Measurements from ENCODE around the gene ACTR5. TPM values are rescaled to one million over a fixed set of nuclear protein-coding genes. Genes with fewer than 3 reads are reported as not detected.

Gene ACTR5
- polyA plus RNA-seq, 1 donor from 2014 or later = 23.3 TPM

DNA sequence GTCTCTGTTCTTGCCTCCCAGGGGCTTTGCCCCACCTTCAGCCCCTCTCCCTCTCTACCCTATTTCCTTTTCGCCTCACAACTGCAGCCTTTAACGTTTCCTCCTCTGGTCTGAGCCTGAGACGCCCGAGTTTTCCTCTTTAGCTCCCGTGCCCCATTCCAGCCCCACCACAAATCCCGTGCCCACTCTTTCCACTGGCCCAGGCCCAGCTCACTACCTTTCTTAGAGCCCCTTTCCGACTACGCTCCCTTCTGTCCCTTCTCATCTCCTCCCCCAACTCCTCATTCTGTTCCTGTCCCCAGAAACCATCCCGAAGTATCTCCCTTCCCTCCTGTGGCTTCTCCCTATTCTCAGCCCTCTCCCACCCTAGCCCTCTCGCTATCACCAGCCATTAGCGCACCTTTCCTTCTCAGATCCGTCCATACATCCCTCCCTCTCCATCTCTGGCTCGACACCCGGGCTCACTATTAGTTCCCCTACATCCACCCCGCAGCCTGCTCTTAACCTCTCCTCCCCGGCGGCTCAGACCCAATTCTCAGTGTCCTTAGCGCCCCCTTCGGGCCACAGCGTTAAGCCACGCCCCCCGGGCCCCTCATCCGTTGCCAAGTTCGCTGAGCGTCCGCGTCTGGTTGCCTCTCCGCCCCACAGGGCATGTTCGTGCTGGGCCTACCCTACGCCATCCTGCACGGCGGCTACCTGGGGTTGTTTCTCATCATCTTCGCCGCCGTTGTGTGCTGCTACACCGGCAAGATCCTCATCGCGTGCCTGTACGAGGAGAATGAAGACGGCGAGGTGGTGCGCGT is 21.3 kb upstream of the ACTR5 start:
- peak overlapping the region; percentile 94 for H3K4me2 ChIP-seq (ENCODE audit: low read length)
- H4K20me1 ChIP-seq (ENCODE audit: insufficient read depth) = no peaks in the 10 kb centered on the region

DNA sequence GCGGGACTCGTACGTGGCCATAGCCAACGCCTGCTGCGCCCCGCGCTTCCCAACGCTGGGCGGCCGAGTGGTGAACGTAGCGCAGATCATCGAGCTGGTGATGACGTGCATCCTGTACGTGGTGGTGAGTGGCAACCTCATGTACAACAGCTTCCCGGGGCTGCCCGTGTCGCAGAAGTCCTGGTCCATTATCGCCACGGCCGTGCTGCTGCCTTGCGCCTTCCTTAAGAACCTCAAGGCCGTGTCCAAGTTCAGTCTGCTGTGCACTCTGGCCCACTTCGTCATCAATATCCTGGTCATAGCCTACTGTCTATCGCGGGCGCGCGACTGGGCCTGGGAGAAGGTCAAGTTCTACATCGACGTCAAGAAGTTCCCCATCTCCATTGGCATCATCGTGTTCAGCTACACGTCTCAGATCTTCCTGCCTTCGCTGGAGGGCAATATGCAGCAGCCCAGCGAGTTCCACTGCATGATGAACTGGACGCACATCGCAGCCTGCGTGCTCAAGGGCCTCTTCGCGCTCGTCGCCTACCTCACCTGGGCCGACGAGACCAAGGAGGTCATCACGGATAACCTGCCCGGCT is 20.6 kb upstream of the ACTR5 start:
- Histone ChIP-seq H3K4me2 (ENCODE audit: low read length) (peak overlapping the region; percentile 94), H3K4me3 (ENCODE audit: low read length) (peak overlapping the region; percentile 99)

More for the DNA sequence above, 21.3 kb upstream of the ACTR5 start:
- H2AFZ ChIP-seq (ENCODE audit: low read depth, low read length) = peak overlapping the region; percentile 5
- peaks cover 8% of the 10 kb centered on the region for H3F3A ChIP-seq (ENCODE audit: insufficient read depth, low read length, poor library complexity, severe bottlenecking)
- peaks cover 45% of the 10 kb centered on the region for H3K27me3 ChIP-seq (ENCODE audit: insufficient read depth, low read depth, low read length)
- peak overlapping the region; percentile 100 for H3K9ac ChIP-seq (ENCODE audit: low read length)
- H3K79me2 ChIP-seq (replicated peaks; ENCODE audit: insufficient read depth, low read length) = peaks cover 88% of the 10 kb centered on the region
- peak overlapping the region; percentile 99 for H3K27ac ChIP-seq (ENCODE audit: low read length)
- no peaks in the 10 kb centered on the region for H3K36me3 ChIP-seq (ENCODE audit: insufficient read depth, low read length)
- no peaks in the 10 kb centered on the region for H3K9me2 ChIP-seq (ENCODE audit: insufficient read depth, low read length)
- H3K4me3 ChIP-seq (ENCODE audit: low read length) = peak overlapping the region; percentile 99
- no peaks in the 10 kb centered on the region for H3K9me3 ChIP-seq (ENCODE audit: low read length)
- TF ChIP-seq SMC3 (conservative IDR thresholded peaks at IDR 0.05; ENCODE audit: poor library complexity) (peak; percentile 89), TAF1 (IDR thresholded peaks at IDR 0.05; ENCODE audit: low read depth) (no peak), EZH2 (IDR thresholded peaks at IDR 0.05; ENCODE audit: borderline replicate concordance, insufficient read depth, low read length, poor library complexity, severe bottlenecking) (no peak), EP300 (conservative IDR thresholded peaks at IDR 0.05; ENCODE audit: poor library complexity, severe bottlenecking) (no peak), MXI1 (conservative IDR thresholded peaks at IDR 0.05; ENCODE audit: poor library complexity, severe bottlenecking) (peak; percentile 57), REST (IDR thresholded peaks at IDR 0.05; ENCODE audit: borderline replicate concordance) (no peak), POLR2AphosphoS5 (IDR thresholded peaks at IDR 0.05) (peak; percentile 54), RAD21 (conservative IDR thresholded peaks at IDR 0.05) (peak; percentile 82)
- TF ChIP-seq, protein P1, sequence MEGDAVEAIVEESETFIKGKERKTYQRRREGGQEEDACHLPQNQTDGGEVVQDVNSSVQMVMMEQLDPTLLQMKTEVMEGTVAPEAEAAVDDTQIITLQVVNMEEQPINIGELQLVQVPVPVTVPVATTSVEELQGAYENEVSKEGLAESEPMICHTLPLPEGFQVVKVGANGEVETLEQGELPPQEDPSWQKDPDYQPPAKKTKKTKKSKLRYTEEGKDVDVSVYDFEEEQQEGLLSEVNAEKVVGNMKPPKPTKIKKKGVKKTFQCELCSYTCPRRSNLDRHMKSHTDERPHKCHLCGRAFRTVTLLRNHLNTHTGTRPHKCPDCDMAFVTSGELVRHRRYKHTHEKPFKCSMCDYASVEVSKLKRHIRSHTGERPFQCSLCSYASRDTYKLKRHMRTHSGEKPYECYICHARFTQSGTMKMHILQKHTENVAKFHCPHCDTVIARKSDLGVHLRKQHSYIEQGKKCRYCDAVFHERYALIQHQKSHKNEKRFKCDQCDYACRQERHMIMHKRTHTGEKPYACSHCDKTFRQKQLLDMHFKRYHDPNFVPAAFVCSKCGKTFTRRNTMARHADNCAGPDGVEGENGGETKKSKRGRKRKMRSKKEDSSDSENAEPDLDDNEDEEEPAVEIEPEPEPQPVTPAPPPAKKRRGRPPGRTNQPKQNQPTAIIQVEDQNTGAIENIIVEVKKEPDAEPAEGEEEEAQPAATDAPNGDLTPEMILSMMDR (IDR thresholded peaks at IDR 0.05; ENCODE audit: poor library complexity, severe bottlenecking) = peak; percentile 91

More for the DNA sequence above, 20.6 kb upstream of the ACTR5 start:
- peaks cover 8% of the 10 kb centered on the region for H3F3A ChIP-seq (ENCODE audit: insufficient read depth, low read length, poor library complexity, severe bottlenecking)
- peak overlapping the region; percentile 100 for H3K9ac ChIP-seq (ENCODE audit: low read length)
- H3K9me2 ChIP-seq (ENCODE audit: insufficient read depth, low read length) = no peaks in the 10 kb centered on the region
- H3K27ac ChIP-seq (ENCODE audit: low read length) = peak overlapping the region; percentile 99
- H2AFZ ChIP-seq (ENCODE audit: low read depth, low read length) = no peak overlapping the region
- no peaks in the 10 kb centered on the region for H4K20me1 ChIP-seq (ENCODE audit: insufficient read depth)
- no peaks in the 10 kb centered on the region for H3K36me3 ChIP-seq (ENCODE audit: insufficient read depth, low read length)
- H3K27me3 ChIP-seq (ENCODE audit: insufficient read depth, low read depth, low read length) = peaks cover 47% of the 10 kb centered on the region
- no peaks in the 10 kb centered on the region for H3K9me3 ChIP-seq (ENCODE audit: low read length)
- TF ChIP-seq EZH2 (IDR thresholded peaks at IDR 0.05; ENCODE audit: borderline replicate concordance, insufficient read depth, low read length, poor library complexity, severe bottlenecking) (no peak), REST (IDR thresholded peaks at IDR 0.05; ENCODE audit: borderline replicate concordance) (no peak)
- peaks cover 84% of the 10 kb centered on the region for H3K79me2 ChIP-seq (replicated peaks; ENCODE audit: insufficient read depth, low read length)

Data from neural cell (in vitro differentiated cells).